GM23338 (cell line): ENCODE measurements around the gene GHSR. TPM values are rescaled to one million over a fixed set of nuclear protein-coding genes. Genes with fewer than 3 reads are reported as not detected.
A peak's percentile ranks its signal among the peaks of the same experiment; 100 is the strongest.

Source experiments
- ATAC-seq: fragments of 200-7000 bp; cut with Tn5 transposase; 3 replicates; pipeline ENCODE4 v1.9.1; 2020
- DNase-seq: peaks from one replicate; pipeline ENCODE4 v3.0.0-alpha.2; 2015; ENCODE audit warnings: low spot score
- H2AFZ ChIP-seq: fragments of 200-600 bp; sonication (generic); 2 replicates; pipeline ENCODE4 v1.8.0; 2016; ENCODE audit warnings: antibody characterized with exemption, mild to moderate bottlenecking, moderate library complexity
- H3F3A ChIP-seq: fragments of 200-600 bp; sonication (generic); replicated peaks from 2 replicates; pipeline ENCODE4 v1.8.0; 2017; ENCODE audit warnings: antibody characterized with exemption, mixed run types, low read depth
- H3K27ac ChIP-seq: fragments of 200-600 bp; sonication (generic); 2 replicates; pipeline ENCODE4 v1.6.1; 2016; ENCODE audit warnings: low read depth
- H3K27me3 ChIP-seq: fragments of 200-600 bp; sonication (generic); 2 replicates; pipeline ENCODE4 v1.8.0; 2016; ENCODE audit warnings: mild to moderate bottlenecking, mixed run types, moderate library complexity; ENCODE audit not compliant: insufficient read depth
- H3K36me3 ChIP-seq: fragments of 200-600 bp; sonication (generic); 2 replicates; pipeline ENCODE4 v1.8.0; 2016; ENCODE audit warnings: mild to moderate bottlenecking; ENCODE audit not compliant: insufficient read depth
- H3K4me1 ChIP-seq: fragments of 200-600 bp; sonication (generic); 2 replicates; pipeline ENCODE4 v1.8.0; 2016; ENCODE audit warnings: mild to moderate bottlenecking, moderate library complexity; ENCODE audit not compliant: insufficient read depth
- H3K4me2 ChIP-seq: fragments of 200-600 bp; sonication (generic); 2 replicates; pipeline ENCODE4 v1.7.1; 2017; ENCODE audit warnings: mixed run types
- H3K4me3 ChIP-seq: fragments of 200-600 bp; sonication (generic); 2 replicates; pipeline ENCODE4 v1.6.1; 2016; ENCODE audit warnings: mixed run types
- H3K79me2 ChIP-seq: fragments of 200-600 bp; sonication (generic); replicated peaks from 2 replicates; pipeline ENCODE4 v1.8.0; 2017; ENCODE audit warnings: mild to moderate bottlenecking; ENCODE audit not compliant: insufficient read depth
- H3K9me2 ChIP-seq: fragments of 200-600 bp; sonication (generic); 2 replicates; pipeline ENCODE4 v1.8.0; 2017; ENCODE audit not compliant: insufficient read depth
- H4K20me1 ChIP-seq: fragments of 200-600 bp; sonication (generic); replicated peaks from 2 replicates; pipeline ENCODE4 v1.8.0; 2017; ENCODE audit warnings: mild to moderate bottlenecking; ENCODE audit not compliant: insufficient read depth
- H3K27ac Mint-ChIP-seq: 2 replicates; pipeline ENCODE4 v1.8.0; 2020; ENCODE audit warnings: inconsistent platforms, mild to moderate bottlenecking, moderate library complexity, mixed read lengths
- H3K27me3 Mint-ChIP-seq: 3 replicates; pipeline ENCODE4 v1.8.0; 2022; ENCODE audit warnings: low read depth, mild to moderate bottlenecking, moderate library complexity, mixed read lengths, inconsistent platforms; ENCODE audit not compliant: insufficient read depth, poor library complexity
- H3K36me3 Mint-ChIP-seq: 3 replicates; pipeline ENCODE4 v1.8.0; 2021; ENCODE audit warnings: low read depth, mild to moderate bottlenecking, inconsistent platforms, moderate library complexity, mixed read lengths
- H3K4me1 Mint-ChIP-seq: 3 replicates; pipeline ENCODE4 v1.8.0; 2020; ENCODE audit warnings: mild to moderate bottlenecking, inconsistent platforms, mixed read lengths
- H3K4me3 Mint-ChIP-seq: 3 replicates; pipeline ENCODE4 v1.8.0; 2021; ENCODE audit warnings: moderate library complexity, mild to moderate bottlenecking, inconsistent platforms, mixed read lengths
- H3K9me3 Mint-ChIP-seq: 3 replicates; pipeline ENCODE4 v1.8.0; 2020; ENCODE audit warnings: moderate library complexity, mild to moderate bottlenecking, inconsistent platforms, mixed read lengths
- EZH2 ChIP-seq: fragments of 200-600 bp; sonication (generic); IDR thresholded peaks from one replicate; pipeline ENCODE4 v1.8.0; 2017; ENCODE audit warnings: antibody characterized with exemption, mild to moderate bottlenecking, low read depth; ENCODE audit not compliant: unreplicated experiment
- NANOG ChIP-seq: IDR thresholded peaks from 2 replicates; pipeline ENCODE4 v1.6.1; 2016; ENCODE audit warnings: antibody characterized with exemption, borderline replicate concordance
- ZNF331 ChIP-seq: fragments of 250-450 bp; sonication (Bioruptor Pico); IDR thresholded peaks from 2 replicates; pipeline ENCODE4 v1.5.0; 2020; ENCODE audit warnings: low read depth, mild to moderate bottlenecking, moderate library complexity
- polyA plus RNA-seq: library from polyadenylated mRNA; unstranded; fragments of >200 nt; fragmentation: Nextera tagmentation; extraction: Ambion mirVana; gene quantifications from 2 replicates; pipeline ENCODE4 v1.2.1, GENCODE V29; 2016
- total RNA-seq: library from RNA; depleted of rRNA; stranded (reverse); fragments of >200 nt; shearing (Covaris generic); gene quantifications from 2 replicates; pipeline ENCODE4 v1.2.3, GENCODE V29; 2014
- TF ChIP-seq, protein P1 (sequence below), 2 experiments: fragments of 200-600 bp in 1 of 2; sonication (generic) in 1 of 2; conservative IDR thresholded peaks; 2 replicates each; pipeline versions ENCODE4 v1.5.1 to v1.6.1; 2016 to 2017; ENCODE audit warnings: antibody characterized with exemption in 2 of 2, low read depth in 2 of 2, mild to moderate bottlenecking in 2 of 2, moderate library complexity in 1 of 2
- TF ChIP-seq, protein P2 (sequence below): IDR thresholded peaks from one replicate; pipeline ENCODE4 v1.6.1; 2018; ENCODE audit warnings: antibody characterized with exemption; ENCODE audit not compliant: unreplicated experiment
- TF ChIP-seq, protein P3 (sequence below): IDR thresholded peaks from 2 replicates; pipeline ENCODE4 v1.6.1; 2016; ENCODE audit warnings: antibody characterized with exemption

The GHSR gene
- total and polyA plus RNA-seq, 2 experiments from 2014 or later, result not detected

DNA sequence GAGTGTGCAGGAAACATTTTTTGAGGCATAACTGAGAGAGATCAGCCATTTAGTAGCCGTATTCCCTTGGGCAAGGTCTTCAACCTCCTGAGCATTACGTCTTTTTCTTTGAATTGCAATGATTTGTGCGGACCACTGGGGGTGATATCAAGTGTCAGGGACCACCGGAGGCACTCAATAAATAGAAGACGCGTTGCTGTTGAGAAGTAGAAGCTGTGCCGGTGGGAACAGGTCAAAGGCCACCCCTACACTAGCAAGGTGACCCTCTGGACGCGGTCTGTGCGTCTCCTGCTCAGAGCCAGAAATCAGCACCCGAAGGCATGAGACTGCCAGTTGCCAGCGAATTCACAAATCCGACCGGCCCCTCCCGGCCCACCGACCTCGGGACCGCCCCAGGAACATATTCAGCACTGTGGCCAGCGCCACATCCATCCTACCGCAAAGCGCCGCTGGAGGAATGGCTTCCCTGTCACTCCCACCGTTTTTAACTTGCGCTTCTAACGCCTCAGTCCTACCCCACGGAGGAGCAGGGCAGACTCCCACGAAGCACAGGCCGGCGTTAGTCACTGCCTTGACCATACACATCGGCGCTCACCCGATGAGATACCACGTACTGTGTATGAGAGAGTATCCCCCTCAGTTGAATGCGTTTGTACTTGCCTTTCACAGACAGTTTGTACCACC is 1.4 kb upstream of the GHSR start:
- Mint-ChIP-seq H3K27me3 (peaks cover 46% of the 10 kb centered on the region), H3K4me1 (peaks cover 22% of the 10 kb centered on the region), H3K36me3 (peaks cover 7% of the 10 kb centered on the region; the same call in 1 of the 3 replicates), H3K27ac (no peak overlapping the region), H3K4me3 (peak overlapping the region; percentile 71), H3K9me3 (peaks cover 4% of the 10 kb centered on the region; the same call in 2 of the 3 replicates)
- TF ChIP-seq, protein P1, sequence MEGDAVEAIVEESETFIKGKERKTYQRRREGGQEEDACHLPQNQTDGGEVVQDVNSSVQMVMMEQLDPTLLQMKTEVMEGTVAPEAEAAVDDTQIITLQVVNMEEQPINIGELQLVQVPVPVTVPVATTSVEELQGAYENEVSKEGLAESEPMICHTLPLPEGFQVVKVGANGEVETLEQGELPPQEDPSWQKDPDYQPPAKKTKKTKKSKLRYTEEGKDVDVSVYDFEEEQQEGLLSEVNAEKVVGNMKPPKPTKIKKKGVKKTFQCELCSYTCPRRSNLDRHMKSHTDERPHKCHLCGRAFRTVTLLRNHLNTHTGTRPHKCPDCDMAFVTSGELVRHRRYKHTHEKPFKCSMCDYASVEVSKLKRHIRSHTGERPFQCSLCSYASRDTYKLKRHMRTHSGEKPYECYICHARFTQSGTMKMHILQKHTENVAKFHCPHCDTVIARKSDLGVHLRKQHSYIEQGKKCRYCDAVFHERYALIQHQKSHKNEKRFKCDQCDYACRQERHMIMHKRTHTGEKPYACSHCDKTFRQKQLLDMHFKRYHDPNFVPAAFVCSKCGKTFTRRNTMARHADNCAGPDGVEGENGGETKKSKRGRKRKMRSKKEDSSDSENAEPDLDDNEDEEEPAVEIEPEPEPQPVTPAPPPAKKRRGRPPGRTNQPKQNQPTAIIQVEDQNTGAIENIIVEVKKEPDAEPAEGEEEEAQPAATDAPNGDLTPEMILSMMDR (conservative IDR thresholded peaks at IDR 0.05; ENCODE audit: low read depth in 2 of 2), result peak; percentile 7 to 36; a peak in 1 of 4 replicates
- TF ChIP-seq, protein P2, sequence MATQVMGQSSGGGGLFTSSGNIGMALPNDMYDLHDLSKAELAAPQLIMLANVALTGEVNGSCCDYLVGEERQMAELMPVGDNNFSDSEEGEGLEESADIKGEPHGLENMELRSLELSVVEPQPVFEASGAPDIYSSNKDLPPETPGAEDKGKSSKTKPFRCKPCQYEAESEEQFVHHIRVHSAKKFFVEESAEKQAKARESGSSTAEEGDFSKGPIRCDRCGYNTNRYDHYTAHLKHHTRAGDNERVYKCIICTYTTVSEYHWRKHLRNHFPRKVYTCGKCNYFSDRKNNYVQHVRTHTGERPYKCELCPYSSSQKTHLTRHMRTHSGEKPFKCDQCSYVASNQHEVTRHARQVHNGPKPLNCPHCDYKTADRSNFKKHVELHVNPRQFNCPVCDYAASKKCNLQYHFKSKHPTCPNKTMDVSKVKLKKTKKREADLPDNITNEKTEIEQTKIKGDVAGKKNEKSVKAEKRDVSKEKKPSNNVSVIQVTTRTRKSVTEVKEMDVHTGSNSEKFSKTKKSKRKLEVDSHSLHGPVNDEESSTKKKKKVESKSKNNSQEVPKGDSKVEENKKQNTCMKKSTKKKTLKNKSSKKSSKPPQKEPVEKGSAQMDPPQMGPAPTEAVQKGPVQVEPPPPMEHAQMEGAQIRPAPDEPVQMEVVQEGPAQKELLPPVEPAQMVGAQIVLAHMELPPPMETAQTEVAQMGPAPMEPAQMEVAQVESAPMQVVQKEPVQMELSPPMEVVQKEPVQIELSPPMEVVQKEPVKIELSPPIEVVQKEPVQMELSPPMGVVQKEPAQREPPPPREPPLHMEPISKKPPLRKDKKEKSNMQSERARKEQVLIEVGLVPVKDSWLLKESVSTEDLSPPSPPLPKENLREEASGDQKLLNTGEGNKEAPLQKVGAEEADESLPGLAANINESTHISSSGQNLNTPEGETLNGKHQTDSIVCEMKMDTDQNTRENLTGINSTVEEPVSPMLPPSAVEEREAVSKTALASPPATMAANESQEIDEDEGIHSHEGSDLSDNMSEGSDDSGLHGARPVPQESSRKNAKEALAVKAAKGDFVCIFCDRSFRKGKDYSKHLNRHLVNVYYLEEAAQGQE, result peak; percentile 89
- TF ChIP-seq, protein P3, sequence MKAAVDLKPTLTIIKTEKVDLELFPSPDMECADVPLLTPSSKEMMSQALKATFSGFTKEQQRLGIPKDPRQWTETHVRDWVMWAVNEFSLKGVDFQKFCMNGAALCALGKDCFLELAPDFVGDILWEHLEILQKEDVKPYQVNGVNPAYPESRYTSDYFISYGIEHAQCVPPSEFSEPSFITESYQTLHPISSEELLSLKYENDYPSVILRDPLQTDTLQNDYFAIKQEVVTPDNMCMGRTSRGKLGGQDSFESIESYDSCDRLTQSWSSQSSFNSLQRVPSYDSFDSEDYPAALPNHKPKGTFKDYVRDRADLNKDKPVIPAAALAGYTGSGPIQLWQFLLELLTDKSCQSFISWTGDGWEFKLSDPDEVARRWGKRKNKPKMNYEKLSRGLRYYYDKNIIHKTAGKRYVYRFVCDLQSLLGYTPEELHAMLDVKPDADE, result no peak
- Histone ChIP-seq H3K27ac (no peak overlapping the region), H3K4me2 (peak overlapping the region; percentile 87), H2AFZ (peak overlapping the region; percentile 56; the same call in 1 of the 2 replicates), H3F3A (no peaks in the 10 kb centered on the region), H3K4me3 (peak overlapping the region; percentile 55), H3K36me3 (no peaks in the 10 kb centered on the region), H3K79me2 (no peaks in the 10 kb centered on the region), H3K4me1 (peaks cover 17% of the 10 kb centered on the region), H4K20me1 (no peaks in the 10 kb centered on the region), H3K9me2 (no peaks in the 10 kb centered on the region), H3K27me3 (peaks cover 72% of the 10 kb centered on the region)
- ATAC-seq (peak; percentile 79), DNase-seq (peak; percentile 90)

DNA sequence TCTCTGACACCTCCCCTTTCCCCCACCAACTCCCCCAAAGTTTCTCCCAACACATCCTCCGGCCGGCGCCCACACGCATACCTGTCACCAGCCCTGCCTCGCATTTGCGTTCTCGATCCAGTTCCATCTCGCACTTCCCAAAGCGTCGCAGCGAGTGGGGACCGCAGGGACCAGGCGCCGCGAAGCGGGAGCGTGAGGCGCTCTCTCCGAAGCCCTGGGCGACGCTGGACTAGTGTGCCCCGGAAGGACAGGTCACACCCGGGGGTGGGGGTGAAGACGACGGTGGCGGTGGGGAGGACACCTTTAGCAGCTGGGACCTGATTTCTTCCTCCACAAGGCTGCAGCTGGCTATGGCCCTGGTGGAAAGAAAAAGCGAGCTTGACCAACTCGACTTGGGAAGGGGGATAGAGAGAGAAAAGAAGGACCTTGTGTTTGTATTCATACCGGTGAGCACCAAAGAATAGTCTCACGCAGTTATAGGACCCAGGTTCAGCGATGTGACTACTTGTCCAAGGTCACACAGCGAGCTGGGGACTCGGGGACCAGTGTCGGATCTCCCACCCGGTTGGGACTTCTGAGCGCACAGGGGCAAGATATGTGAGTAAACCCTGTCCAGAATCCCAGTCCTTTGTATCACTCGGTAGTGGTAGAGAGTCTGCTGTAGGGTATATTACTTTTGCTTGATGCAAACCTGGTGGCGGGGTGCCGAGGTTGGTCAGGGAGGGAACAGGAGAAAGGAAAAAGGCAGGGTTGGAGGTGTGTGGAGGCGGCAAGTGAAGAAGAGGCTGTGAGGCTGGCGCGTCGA is 607 bp upstream of the GHSR start:
- no peaks in the 10 kb centered on the region for H3K9me2 ChIP-seq
- ATAC-seq, result peak; percentile 44
- H3K27ac ChIP-seq, result no peak overlapping the region
- no peak overlapping the region for H3K27ac Mint-ChIP-seq
- no peaks in the 10 kb centered on the region for H3F3A ChIP-seq
- peaks cover 7% of the 10 kb centered on the region; the same call in 1 of the 3 replicates for H3K36me3 Mint-ChIP-seq
- peak overlapping the region; percentile 55 for H3K4me3 ChIP-seq
- peak overlapping the region; percentile 71 for H3K4me3 Mint-ChIP-seq
- H4K20me1 ChIP-seq, result no peaks in the 10 kb centered on the region
- no peaks in the 10 kb centered on the region for H3K36me3 ChIP-seq
- TF ChIP-seq EZH2, result peak; percentile 59
- TF ChIP-seq NANOG, result no peak
- no peak for TF ChIP-seq ZNF331 (CRISPR knock-in tag)
- peak; percentile 48 for DNase-seq
- H3K4me2 ChIP-seq, result peak overlapping the region; percentile 87
- peaks cover 4% of the 10 kb centered on the region; the same call in 2 of the 3 replicates for H3K9me3 Mint-ChIP-seq
- H2AFZ ChIP-seq, result peak overlapping the region; percentile 56
- H3K4me1 ChIP-seq, result peaks cover 17% of the 10 kb centered on the region
- H3K27me3 ChIP-seq, result peaks cover 75% of the 10 kb centered on the region
- peaks cover 22% of the 10 kb centered on the region for H3K4me1 Mint-ChIP-seq
- H3K79me2 ChIP-seq, result no peaks in the 10 kb centered on the region
- H3K27me3 Mint-ChIP-seq, result peaks cover 46% of the 10 kb centered on the region
